Suprapubic skin (tissue), 4 donors: ENCODE data around the gene NEUROG3. TPM values are rescaled to one million over a fixed set of nuclear protein-coding genes. Genes with fewer than 3 reads are reported as not detected.

ENCODE experiments used
- DNase-seq, 2 donors: peaks; one replicate each; pipeline ENCODE4 v3.0.0-alpha.2; 2019; ENCODE audit warnings: low spot score in 2 of 2
- H3K27ac ChIP-seq: fragments of 200-600 bp; sonication (generic); one replicate; pipeline ENCODE4 v1.5.1; 2019
- H3K27me3 ChIP-seq: fragments of 200-600 bp; sonication (generic); one replicate; pipeline ENCODE4 v1.5.1; 2019
- H3K36me3 ChIP-seq: fragments of 200-600 bp; sonication (generic); one replicate; pipeline ENCODE4 v1.5.1; 2019
- H3K4me1 ChIP-seq: fragments of 200-600 bp; sonication (generic); one replicate; pipeline ENCODE4 v1.5.1; 2019
- H3K4me3 ChIP-seq: fragments of 200-600 bp; sonication (generic); one replicate; pipeline ENCODE4 v1.5.1; 2019; ENCODE audit warnings: mild to moderate bottlenecking
- H3K9me3 ChIP-seq: fragments of 200-600 bp; sonication (generic); one replicate; pipeline ENCODE4 v1.5.1; 2019
- EP300 ChIP-seq: sonication (generic); formaldehyde crosslinking; IDR thresholded peaks from one replicate; pipeline ENCODE4 v1.6.1; 2017; ENCODE audit warnings: antibody characterized with exemption
- POLR2A ChIP-seq, 2 donors: fragments of 450-650 bp; IDR thresholded peaks; one replicate each; pipeline ENCODE4 v1.6.1; 2017; ENCODE audit warnings: antibody characterized with exemption in 2 of 2, mild to moderate bottlenecking in 2 of 2, moderate library complexity in 2 of 2
- POLR2AphosphoS5 ChIP-seq, 3 donors: sonication (generic); formaldehyde crosslinking; IDR thresholded peaks; one replicate each; pipeline ENCODE4 v1.6.1; 2017; ENCODE audit warnings: antibody characterized with exemption in 3 of 3
- WGBS: methylation state at CpG from one replicate; pipeline ENCODE4 v1.1.5; 2018; 5-methylcytosine and 5-hydroxymethylcytosine counted together
- total RNA-seq, 4 donors: library from RNA; depleted of rRNA; stranded (reverse); fragments of >200 nt; gene quantifications; one replicate each; pipeline ENCODE4 v1.1.0, GENCODE V29; 2016
- TF ChIP-seq, protein P1 (sequence below), 2 donors: fragments of 200-600 bp in 1 of 2; fragments of 450-650 bp in 1 of 2; sonication (generic) in 1 of 2; IDR thresholded peaks; one replicate each; pipeline ENCODE4 v1.5.1; 2016 to 2019; ENCODE audit warnings: antibody characterized with exemption in 2 of 2, mild to moderate bottlenecking in 1 of 2, moderate library complexity in 1 of 2

NEUROG3 gene
- total RNA-seq, 4 donors from 2014 or later: not detected

- Histone ChIP-seq H3K27me3 (peaks cover 37% of the 10 kb centered on the region), H3K27ac (no peak overlapping the region), H3K9me3 (no peaks in the 10 kb centered on the region), H3K36me3 (no peaks in the 10 kb centered on the region), H3K4me3 (no peak overlapping the region), H3K4me1 (no peaks in the 10 kb centered on the region)
- DNase-seq: no peak
- TF ChIP-seq EP300 (no peak), POLR2A (IDR thresholded peaks at IDR 0.05) (no peak), POLR2AphosphoS5 (IDR thresholded peaks at IDR 0.05) (no peak)
- TF ChIP-seq, protein P1, sequence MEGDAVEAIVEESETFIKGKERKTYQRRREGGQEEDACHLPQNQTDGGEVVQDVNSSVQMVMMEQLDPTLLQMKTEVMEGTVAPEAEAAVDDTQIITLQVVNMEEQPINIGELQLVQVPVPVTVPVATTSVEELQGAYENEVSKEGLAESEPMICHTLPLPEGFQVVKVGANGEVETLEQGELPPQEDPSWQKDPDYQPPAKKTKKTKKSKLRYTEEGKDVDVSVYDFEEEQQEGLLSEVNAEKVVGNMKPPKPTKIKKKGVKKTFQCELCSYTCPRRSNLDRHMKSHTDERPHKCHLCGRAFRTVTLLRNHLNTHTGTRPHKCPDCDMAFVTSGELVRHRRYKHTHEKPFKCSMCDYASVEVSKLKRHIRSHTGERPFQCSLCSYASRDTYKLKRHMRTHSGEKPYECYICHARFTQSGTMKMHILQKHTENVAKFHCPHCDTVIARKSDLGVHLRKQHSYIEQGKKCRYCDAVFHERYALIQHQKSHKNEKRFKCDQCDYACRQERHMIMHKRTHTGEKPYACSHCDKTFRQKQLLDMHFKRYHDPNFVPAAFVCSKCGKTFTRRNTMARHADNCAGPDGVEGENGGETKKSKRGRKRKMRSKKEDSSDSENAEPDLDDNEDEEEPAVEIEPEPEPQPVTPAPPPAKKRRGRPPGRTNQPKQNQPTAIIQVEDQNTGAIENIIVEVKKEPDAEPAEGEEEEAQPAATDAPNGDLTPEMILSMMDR (IDR thresholded peaks at IDR 0.05): no peak
- 82% methylated on average over 3 of the region's 3 CpGs for WGBS
Observed at GRCh38 chr10:69584624-69585023, 11.4 kb upstream of the NEUROG3 start.

DNA sequence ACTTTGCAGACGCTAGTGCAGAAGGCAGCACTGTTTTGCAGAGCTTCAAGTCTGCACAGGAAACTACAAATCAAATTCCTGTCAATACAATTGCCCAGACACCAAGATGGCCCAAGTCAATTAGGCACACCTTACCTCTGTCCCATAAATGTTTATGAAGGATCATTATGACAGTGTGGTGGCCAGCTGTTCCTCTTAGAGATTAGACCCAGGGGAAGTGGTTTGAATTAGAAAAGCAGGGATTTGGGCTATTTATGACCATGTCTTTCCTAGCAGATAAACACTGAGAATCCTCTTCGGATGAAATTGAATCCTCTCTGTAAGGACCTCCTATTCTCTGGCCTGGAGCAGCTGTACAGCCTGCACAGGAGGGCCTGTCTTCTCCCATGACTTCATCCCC, 9.9 kb upstream of the NEUROG3 start:
- H3K27ac ChIP-seq: no peak overlapping the region
- no peaks in the 10 kb centered on the region for H3K36me3 ChIP-seq
- no peak for DNase-seq
- TF ChIP-seq POLR2A (IDR thresholded peaks at IDR 0.05) (no peak), EP300 (no peak), POLR2AphosphoS5 (IDR thresholded peaks at IDR 0.05) (no peak)
- TF ChIP-seq, protein P1 (IDR thresholded peaks at IDR 0.05): no peak
- no peaks in the 10 kb centered on the region for H3K4me1 ChIP-seq
- no peak overlapping the region for H3K4me3 ChIP-seq
- WGBS: 31% methylated on average over 2 of the region's 2 CpGs
- H3K9me3 ChIP-seq: no peaks in the 10 kb centered on the region
- peaks cover 52% of the 10 kb centered on the region for H3K27me3 ChIP-seq

DNA sequence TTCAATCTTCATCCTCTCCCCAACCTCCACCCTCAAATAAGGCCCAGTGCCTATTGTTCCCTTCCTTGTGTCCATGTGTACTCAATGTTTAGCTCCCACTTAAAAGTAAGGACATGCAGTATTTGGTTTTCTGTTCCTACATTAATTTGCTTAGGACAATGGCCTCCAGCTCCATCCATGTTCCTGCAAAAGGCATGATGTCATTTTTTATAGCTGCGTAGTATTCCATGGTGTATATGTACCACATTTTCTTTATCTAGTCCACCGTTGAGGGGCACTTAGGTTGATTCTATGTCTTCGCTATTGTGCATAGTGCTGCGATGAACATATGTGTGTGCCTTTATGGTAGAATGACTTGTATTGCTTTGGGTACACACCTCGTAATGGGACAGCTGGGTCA, 7.2 kb upstream of the NEUROG3 start:
- Histone ChIP-seq H3K4me3 (no peak overlapping the region), H3K4me1 (no peaks in the 10 kb centered on the region), H3K27me3 (peaks cover 69% of the 10 kb centered on the region), H3K27ac (no peak overlapping the region), H3K9me3 (no peaks in the 10 kb centered on the region), H3K36me3 (no peaks in the 10 kb centered on the region)
- 84% methylated on average over 5 of the region's 5 CpGs for WGBS
- no peak for DNase-seq
- TF ChIP-seq POLR2AphosphoS5 (IDR thresholded peaks at IDR 0.05): no peak
- TF ChIP-seq EP300: no peak
- TF ChIP-seq POLR2A (IDR thresholded peaks at IDR 0.05): no peak
- TF ChIP-seq, protein P1 (IDR thresholded peaks at IDR 0.05): no peak

GRCh38 chr10:69579464-69580060, 6.3 kb upstream of the NEUROG3 start:
- WGBS: 14% methylated on average over 8 of the region's 8 CpGs
- H3K27me3 ChIP-seq: peaks cover 77% of the 10 kb centered on the region

GRCh38 chr10:69578508-69578991, 5.3 kb upstream of the NEUROG3 start:
- H3K4me1 ChIP-seq: peaks cover 15% of the 10 kb centered on the region
- no peaks in the 10 kb centered on the region for H3K36me3 ChIP-seq
- peaks cover 84% of the 10 kb centered on the region for H3K27me3 ChIP-seq
- DNase-seq: no peak
- H3K4me3 ChIP-seq: no peak overlapping the region
- H3K9me3 ChIP-seq: no peaks in the 10 kb centered on the region
- H3K27ac ChIP-seq: no peak overlapping the region
- 7% methylated on average over 18 of the region's 32 CpGs for WGBS
- no peak for TF ChIP-seq POLR2A (IDR thresholded peaks at IDR 0.05)
- TF ChIP-seq, protein P1 (IDR thresholded peaks at IDR 0.05): no peak
- TF ChIP-seq EP300: no peak
- no peak for TF ChIP-seq POLR2AphosphoS5 (IDR thresholded peaks at IDR 0.05)

More at GRCh38 chr10:69579464-69580060, 6.3 kb upstream of the NEUROG3 start:
- Histone ChIP-seq H3K9me3 (no peaks in the 10 kb centered on the region), H3K36me3 (no peaks in the 10 kb centered on the region), H3K4me1 (peaks cover 5% of the 10 kb centered on the region), H3K4me3 (no peak overlapping the region), H3K27ac (no peak overlapping the region)
- DNase-seq: no peak
- no peak for TF ChIP-seq EP300
- no peak for TF ChIP-seq POLR2AphosphoS5 (IDR thresholded peaks at IDR 0.05)
- TF ChIP-seq, protein P1 (IDR thresholded peaks at IDR 0.05): no peak
- TF ChIP-seq POLR2A (IDR thresholded peaks at IDR 0.05): no peak
